Pancreas (tissue), 10 donors: ENCODE measurements around the gene ARHGAP26. TPM values are rescaled to one million over a fixed set of nuclear protein-coding genes. Genes with fewer than 3 reads are reported as not detected.

ENCODE experiments used
- ATAC-seq, 4 donors: fragments of 200-7000 bp; cut with Tn5 transposase; one replicate each; pipeline versions ENCODE4 v1.8.0 to v1.9.1; 2020; ENCODE audit warnings: mild to moderate bottlenecking in 4 of 4, moderate library complexity in 4 of 4
- DNase-seq, 6 donors: peaks; one replicate each; pipeline ENCODE4 v3.0.0-alpha.2; 2020
- FAIRE-seq: peaks from 2 replicates; lab custom pipeline; 2012; peaks lifted over from hg19 to GRCh38; lab: Jason Lieb, UNC
- H3K27ac ChIP-seq, 4 donors: fragments of 200-600 bp; sonication (generic); 1 replicate in 3 of 4; 2 replicates in 1 of 4; pipeline versions ENCODE4 v1.5.0 to v1.8.0; 2020
- H3K27me3 ChIP-seq, 4 donors: fragments of 200-600 bp; one replicate each; pipeline ENCODE4 v1.8.0; 2021
- H3K36me3 ChIP-seq, 3 donors: fragments of 200-600 bp; sonication (generic) in 1 of 3; one replicate each; pipeline versions ENCODE4 v1.5.0 to v1.8.0; 2020 to 2021
- H3K4me1 ChIP-seq, 3 donors: fragments of 200-600 bp; one replicate each; pipeline ENCODE4 v1.8.0; 2021
- H3K4me3 ChIP-seq, 4 donors: fragments of 200-600 bp; sonication (generic) in 2 of 4; one replicate each; pipeline versions ENCODE4 v1.5.0 to v1.8.0; 2020 to 2021
- H3K9me3 ChIP-seq, 4 donors: fragments of 200-600 bp; one replicate each; pipeline ENCODE4 v1.8.0; 2021
- CTCF ChIP-seq, 4 donors: fragments of 200-600 bp; sonication (generic) in 3 of 4; IDR thresholded peaks; one replicate each; pipeline versions ENCODE4 v1.5.0 to v1.8.0; 2021; ENCODE audit warnings: antibody characterized with exemption in 4 of 4
- WGBS, 2 donors: extraction: QIAGEN DNeasy Blood & Tissue Kit; methylation state at CpG; one replicate each; pipeline ENCODE4 v1.1.7; 2013; 5-methylcytosine and 5-hydroxymethylcytosine counted together
- intact Hi-C, 3 donors: fragments of 100-400 bp; cut with DNase I; formaldehyde crosslinking; loops; one replicate each; pipeline versions ENCODE4 v1.11.1 to v1.14.2; 2022
- polyA plus RNA-seq, 2 donors: library from polyadenylated mRNA; stranded (reverse); fragments of 200-250 nt; gene quantifications; one replicate each; pipeline ENCODE4 v1.2.3, GENCODE V29; 2013
- total RNA-seq, 6 donors: library from RNA; stranded (reverse); fragmentation: NEBNext Ultra II Directional in 4 of 6; extraction: Animal tissue kit (Norgen Biotek cat#: 25700) in 4 of 6; gene quantifications; one replicate each; pipeline versions ENCODE4 v1.2.1 to v1.2.4, GENCODE V29; 2021 to 2023
- donor health status: healthy with polysubstance abuse.
- donor health status: DM: no; HTN: no; CAD: no; lungs with moderate emphysema.
- donor health status: DM: no; HTN: no; CAD: no.
- donor health status: control.
- donor health status: control.
- donor health status: Bipolar disorder and iron deficiency.
- donor health status: DM: yes; HTN: yes; CAD: no.
- donor health status: DM: no; HTN: no; CAD: no.
- donor health status: DM: no; HTN: no; CAD: no.
- donor health status: DM: yes; HTN: yes; CAD: no.

Gene ARHGAP26
- total and polyA plus RNA-seq, 8 donors: 3.0 to 28.1 (median 10.3) TPM

GRCh38 chr5:143073766-143074165, 303.6 kb downstream of the ARHGAP26 start:
- no peak for TF ChIP-seq CTCF (IDR thresholded peaks at IDR 0.05)
- no peak for FAIRE-seq
- WGBS, 2 donors: 93 to 96% methylated on average over 3 of the region's 3 CpGs
- Histone ChIP-seq H3K36me3 (no peaks in the 10 kb centered on the region), H3K4me1 (no peaks in the 10 kb centered on the region), H3K27ac (no peak overlapping the region), H3K27me3 (no peaks in the 10 kb centered on the region), H3K9me3 (no peaks in the 10 kb centered on the region), H3K4me3 (no peak overlapping the region)
- no peak for ATAC-seq
- intact Hi-C loops: no loop called here
- no peak for DNase-seq

GRCh38 chr5:143074414-143074996, 304.3 kb downstream of the ARHGAP26 start:
- WGBS, 2 donors: 87 to 89% methylated on average over 1 of the region's 1 CpG

GRCh38 chr5:143076377-143076776, 306.2 kb downstream of the ARHGAP26 start:
- no peak for TF ChIP-seq CTCF (IDR thresholded peaks at IDR 0.05)
- Histone ChIP-seq H3K9me3 (no peaks in the 10 kb centered on the region), H3K4me3 (no peak overlapping the region), H3K36me3 (no peaks in the 10 kb centered on the region), H3K27me3 (no peaks in the 10 kb centered on the region), H3K4me1 (no peaks in the 10 kb centered on the region), H3K27ac (no peak overlapping the region)
- FAIRE-seq (no peak), DNase-seq (no peak), ATAC-seq (no peak)
- WGBS, 2 donors: 67 to 80% methylated on average over 1 of the region's 1 CpG
- intact Hi-C loops: no loop called here

More at GRCh38 chr5:143074414-143074996, 304.3 kb downstream of the ARHGAP26 start:
- intact Hi-C loops: no loop called here
- H3K27ac ChIP-seq: no peak overlapping the region
- H3K9me3 ChIP-seq: no peaks in the 10 kb centered on the region
- no peaks in the 10 kb centered on the region for H3K4me1 ChIP-seq
- no peak for TF ChIP-seq CTCF (IDR thresholded peaks at IDR 0.05)
- DNase-seq: no peak
- no peak overlapping the region for H3K4me3 ChIP-seq
- no peaks in the 10 kb centered on the region for H3K36me3 ChIP-seq
- no peak for FAIRE-seq
- H3K27me3 ChIP-seq: no peaks in the 10 kb centered on the region
- no peak for ATAC-seq

GRCh38 chr5:143077453-143078103, 307.4 kb downstream of the ARHGAP26 start:
- WGBS, 2 donors: 90 to 91% methylated on average over 6 of the region's 6 CpGs
- no peaks in the 10 kb centered on the region for H3K36me3 ChIP-seq

More at GRCh38 chr5:143077453-143078103, 307.4 kb downstream of the ARHGAP26 start:
- no peaks in the 10 kb centered on the region for H3K9me3 ChIP-seq
- no peaks in the 10 kb centered on the region for H3K27me3 ChIP-seq
- no peak for TF ChIP-seq CTCF (IDR thresholded peaks at IDR 0.05)
- H3K27ac ChIP-seq: no peak overlapping the region
- no peak for FAIRE-seq
- H3K4me3 ChIP-seq: no peak overlapping the region
- H3K4me1 ChIP-seq: no peaks in the 10 kb centered on the region
- intact Hi-C loops: no loop called here
- DNase-seq: no peak
- ATAC-seq: no peak
